HG02943 (cell line): ENCODE data around the gene ECE1.

Source experiments
- ATAC-seq: cut with Tn5 transposase; IDR thresholded peaks from one replicate; pipeline ENCODE4 v1.9.1; 2021; ENCODE audit warnings: mild to moderate bottlenecking, low read depth, moderate library complexity; ENCODE audit not compliant: unreplicated experiment

ECE1 gene

GRCh38 chr1:21255943-21256320 is 34.3 kb downstream of the ECE1 start:
- no peak for ATAC-seq

- ATAC-seq = no peak
Observed at GRCh38 chr1:21255284-21255942, 34.9 kb downstream of the ECE1 start.

GRCh38 chr1:21254335-21254951 is 35.8 kb downstream of the ECE1 start:
- no peak for ATAC-seq

- no peak for ATAC-seq
Observed at GRCh38 chr1:21251773-21252471, 38.3 kb downstream of the ECE1 start.

- no peak for ATAC-seq
Observed at GRCh38 chr1:21249940-21250493, 40.2 kb downstream of the ECE1 start.

- ATAC-seq = no peak
Observed at GRCh38 chr1:21247892-21248715, 42.2 kb downstream of the ECE1 start.

- ATAC-seq = no peak
Observed at GRCh38 chr1:21246905-21247642, 43.2 kb downstream of the ECE1 start.

GRCh38 chr1:21245688-21246229 is 44.5 kb downstream of the ECE1 start:
- no peak for ATAC-seq

- no peak for ATAC-seq
Observed at GRCh38 chr1:21244986-21245687, 45.1 kb downstream of the ECE1 start.

- no peak for ATAC-seq
Observed at GRCh38 chr1:21244154-21244553, 46.1 kb downstream of the ECE1 start.

GRCh38 chr1:21242846-21243245 is 47.4 kb downstream of the ECE1 start:
- no peak for ATAC-seq

- ATAC-seq = no peak
Observed at GRCh38 chr1:21241771-21242581, 48.3 kb downstream of the ECE1 start.

- no peak for ATAC-seq
Observed at GRCh38 chr1:21240706-21241105, 49.6 kb downstream of the ECE1 start.

- no peak for ATAC-seq
Observed at GRCh38 chr1:21239221-21239620, 51.0 kb downstream of the ECE1 start.

GRCh38 chr1:21238141-21238800 is 52.0 kb downstream of the ECE1 start:
- no peak for ATAC-seq

- no peak for ATAC-seq
Observed at GRCh38 chr1:21237446-21238088, 52.7 kb downstream of the ECE1 start.

GRCh38 chr1:21236178-21236577 is 54.1 kb downstream of the ECE1 start:
- no peak for ATAC-seq
